HepG2 (cell line): Measurements from ENCODE around the gene PPP1R12C. TPM values are rescaled to one million over a fixed set of nuclear protein-coding genes. Genes with fewer than 3 reads are reported as not detected.

Experiments
- ATAC-seq: fragments of 200-7000 bp; cut with Tn5 transposase; 3 replicates; pipeline ENCODE4 v1.9.1; 2020; ENCODE audit warnings: mild to moderate bottlenecking, moderate library complexity
- BruUV-seq: library from RNA; stranded (reverse); fragments of 400-500 nt; replicated peaks from 2 replicates; lab custom pipeline; 2021; lab: Mats Ljungman, UMichigan
- CTCF ChIA-PET: fragments of 300-600 bp; formaldehyde crosslinking; extraction: SDS; loops from one replicate; lab custom pipeline; 2021; ENCODE audit warnings: low total read pairs, inconsistent platforms, low intra/inter-chr PET ratio; lab: Yijun Ruan, JAX
- POLR2A ChIA-PET: fragments of 350-600 bp; sonication (Branson Sonifier 250); formaldehyde crosslinking; loops from one replicate; lab custom pipeline; 2020; ENCODE audit warnings: antibody characterized with exemption, inconsistent platforms; lab: Yijun Ruan, JAX
- DNase-seq: peaks from one replicate; pipeline ENCODE4 v3.0.0-alpha.2; 2015; ENCODE audit warnings: low spot score
- FAIRE-seq: peaks from 3 replicates; lab custom pipeline; 2011; peaks lifted over from hg19 to GRCh38; lab: Jason Lieb, UNC
- H2AFZ ChIP-seq: one replicate; pipeline ENCODE4 v1.6.1; 2011; ENCODE audit warnings: low read length, inconsistent platforms
- H3K27ac ChIP-seq: fragments of 300-600 bp; 3 replicates; pipeline ENCODE4 v1.8.0; 2011; ENCODE audit warnings: mixed run types, mild to moderate bottlenecking, mixed read lengths, low read length, inconsistent platforms; ENCODE audit not compliant: insufficient read depth; ENCODE audit errors: extremely low read length
- H3K27me3 ChIP-seq, 2 experiments: fragments of 200-600 bp in 1 of 2; 2 replicates in 1 of 2; 3 replicates in 1 of 2; pipeline versions ENCODE4 v1.6.0 to v1.8.0; 2011; ENCODE audit warnings: low read length in 2 of 2, mild to moderate bottlenecking in 2 of 2, moderate library complexity in 2 of 2, inconsistent platforms in 1 of 2; ENCODE audit not compliant: insufficient read depth in 2 of 2, control insufficient read depth in 1 of 2
- H3K36me3 ChIP-seq, 2 experiments: fragments of 200-600 bp in 1 of 2; replicated peaks in 1 of 2; 2 replicates in 1 of 2; 3 replicates in 1 of 2; pipeline versions ENCODE4 v1.5.1 to v1.8.0; 2011; ENCODE audit warnings: low read length in 2 of 2, inconsistent platforms in 1 of 2; ENCODE audit not compliant: insufficient read depth in 2 of 2, control insufficient read depth in 1 of 2
- H3K4me1 ChIP-seq: 2 replicates; pipeline ENCODE4 v1.5.1; 2012; ENCODE audit warnings: low read length, inconsistent platforms; ENCODE audit not compliant: insufficient read depth
- H3K4me2 ChIP-seq: 2 replicates; pipeline ENCODE4 v1.6.0; 2011; ENCODE audit warnings: low read depth, low read length, inconsistent platforms
- H3K4me3 ChIP-seq, 3 experiments: fragments of 200-600 bp in 1 of 3; sonication (generic), shearing (Covaris generic) in 1 of 3; replicated peaks in 1 of 3; 2 replicates each; pipeline ENCODE4 v1.5.1; 2011 to 2016; ENCODE audit warnings: low read length in 3 of 3, inconsistent platforms in 2 of 3, low read depth in 2 of 3, mild to moderate bottlenecking in 2 of 3, control low read depth in 1 of 3, mixed read lengths in 1 of 3; ENCODE audit not compliant: insufficient read depth in 1 of 3
- H3K79me2 ChIP-seq: one replicate; pipeline ENCODE4 v1.6.1; 2011; ENCODE audit warnings: low read length, inconsistent platforms; ENCODE audit not compliant: insufficient read depth
- H3K9ac ChIP-seq: 2 replicates; pipeline ENCODE4 v1.6.0; 2011; ENCODE audit warnings: mild to moderate bottlenecking, low read depth, low read length, inconsistent platforms; ENCODE audit not compliant: insufficient read depth
- H3K9me3 ChIP-seq: 2 replicates; pipeline ENCODE4 v1.5.1; 2012; ENCODE audit warnings: mild to moderate bottlenecking, low read length
- H4K20me1 ChIP-seq: 2 replicates; pipeline ENCODE4 v1.6.0; 2011; ENCODE audit warnings: inconsistent platforms, mild to moderate bottlenecking, low read length, moderate library complexity; ENCODE audit not compliant: insufficient read depth
- AKAP8 ChIP-seq: sonication (generic); formaldehyde crosslinking; IDR thresholded peaks from 2 replicates; pipeline ENCODE4 v1.5.1; 2020; ENCODE audit warnings: mild to moderate bottlenecking, missing genetic modification reagents
- BRD4 ChIP-seq: sonication (generic); formaldehyde crosslinking; IDR thresholded peaks from 2 replicates; pipeline ENCODE4 v1.4.0; 2020; ENCODE audit warnings: missing genetic modification reagents
- DRAP1 ChIP-seq: IDR thresholded peaks from 2 replicates; pipeline ENCODE4 v1.6.1; 2016; ENCODE audit warnings: missing genetic modification reagents, missing compliant biosample characterization
- GABPB1 ChIP-seq: IDR thresholded peaks from 2 replicates; pipeline ENCODE4 v1.6.1; 2016; ENCODE audit warnings: mild to moderate bottlenecking, missing genetic modification reagents, moderate library complexity, missing compliant biosample characterization
- GPN1 ChIP-seq: sonication (generic); formaldehyde crosslinking; IDR thresholded peaks from 2 replicates; pipeline ENCODE4 v1.5.1; 2020; ENCODE audit warnings: missing genetic modification reagents, borderline replicate concordance
- KDM1A ChIP-seq: IDR thresholded peaks from 2 replicates; pipeline ENCODE4 v1.6.1; 2016; ENCODE audit warnings: missing compliant biosample characterization
- NFYB ChIP-seq: sonication (generic); formaldehyde crosslinking; IDR thresholded peaks from 2 replicates; pipeline ENCODE4 v1.4.0; 2020; ENCODE audit warnings: missing genetic modification reagents
- RBFOX2 ChIP-seq: fragments of 200-400 bp; formaldehyde crosslinking; IDR thresholded peaks from 2 replicates; pipeline ENCODE4 v1.6.1; 2017; ENCODE audit warnings: low read depth, mild to moderate bottlenecking, low read length
- RFX3 ChIP-seq: IDR thresholded peaks from 2 replicates; pipeline ENCODE4 v1.6.1; 2016; ENCODE audit warnings: missing biosample characterization, missing genetic modification reagents
- ZMYM4 ChIP-seq: sonication (generic); formaldehyde crosslinking; IDR thresholded peaks from 2 replicates; pipeline ENCODE4 v1.8.1; 2023; ENCODE audit warnings: mild to moderate bottlenecking, missing genetic modification reagents
- ZNF263 ChIP-seq: sonication (generic); formaldehyde crosslinking; IDR thresholded peaks from 2 replicates; pipeline ENCODE4 v1.4.0; 2020; ENCODE audit warnings: missing genetic modification reagents
- ZNF510 ChIP-seq: sonication (generic); formaldehyde crosslinking; IDR thresholded peaks from 2 replicates; pipeline ENCODE4 v1.4.0; 2020; ENCODE audit warnings: low read depth, mild to moderate bottlenecking, missing genetic modification reagents
- ZNF777 ChIP-seq: sonication (generic); formaldehyde crosslinking; IDR thresholded peaks from 2 replicates; pipeline ENCODE4 v1.4.0; 2020; ENCODE audit warnings: missing genetic modification reagents
- ZNF878 ChIP-seq: sonication (generic); formaldehyde crosslinking; IDR thresholded peaks from 2 replicates; pipeline ENCODE4 v1.8.1; 2023; ENCODE audit warnings: mild to moderate bottlenecking, missing genetic modification reagents, moderate library complexity
- WGBS: methylation state at CpG from one replicate; pipeline ENCODE4 v1.1.6; 2017; ENCODE audit warnings: low lambda C conversion rate; 5-methylcytosine and 5-hydroxymethylcytosine counted together
- in situ Hi-C: cut with HindIII; loops from 2 replicates; pipeline ENCODE4 v1.10.0; 2017; ENCODE audit warnings: low pct_unique_long_range_greater_than_20kb; ENCODE audit not compliant: extremely low pct_ligation_motif_present
- intact Hi-C: fragments of 100-400 bp; cut with micrococcal nuclease; formaldehyde crosslinking; loops from one replicate; pipeline ENCODE4 v1.10.0; 2022; ENCODE audit not compliant: unreplicated experiment
- polyA plus RNA-seq, 8 experiments: library from polyadenylated mRNA; depleted of rRNA in 3 of 8; stranded (reverse) in 7 of 8; unstranded in 1 of 8; fragments of >200 nt; fragmentation: Illumina TruSeq in 4 of 8; extraction: Trizol in 4 of 8; gene quantifications; 2 replicates each; pipeline versions ENCODE4 v1.2.1 to v1.2.3, GENCODE V29; 2011 to 2016; ENCODE audit warnings: low read depth in 4 of 8, missing spikeins in 1 of 8, mixed read lengths in 1 of 8; ENCODE audit not compliant: insufficient read depth in 1 of 8
- total RNA-seq, 5 experiments: library from RNA; depleted of rRNA; stranded (reverse); fragments of >200 nt; fragmentation: Illumina TruSeq; extraction: Trizol; gene quantifications; 2 replicates each; pipeline ENCODE4 v1.2.3, GENCODE V29; 2016; ENCODE audit warnings: low read depth in 1 of 5
- TF ChIP-seq, protein P1 (sequence below): sonication (generic); formaldehyde crosslinking; IDR thresholded peaks from 2 replicates; pipeline ENCODE4 v1.9.0; 2022; ENCODE audit warnings: missing genetic modification reagents, mild to moderate bottlenecking, borderline replicate concordance
- TF ChIP-seq, protein P2 (sequence below): sonication (generic); formaldehyde crosslinking; IDR thresholded peaks from 2 replicates; pipeline ENCODE4 v1.4.0; 2020; ENCODE audit warnings: missing genetic modification reagents
- TF ChIP-seq, protein P3 (sequence below): sonication (generic); formaldehyde crosslinking; conservative IDR thresholded peaks from 2 replicates; pipeline ENCODE4 v1.4.0; 2020; ENCODE audit warnings: mild to moderate bottlenecking, missing genetic modification reagents, moderate library complexity

The PPP1R12C gene
- total and polyA plus RNA-seq, 2 of the 13 experiments (the other 11 are each of a cell fraction or from before 2014, with no cell fraction given), result 29.7 to 30.3 TPM

- no peaks in the 10 kb centered on the region for H3K79me2 ChIP-seq
- H2AFZ ChIP-seq, result no peak overlapping the region
- H3K9me3 ChIP-seq, result no peaks in the 10 kb centered on the region
- peaks cover 16% of the 10 kb centered on the region for H3K4me1 ChIP-seq
- intact Hi-C loops, result no loop called here
- no peaks in the 10 kb centered on the region for H3K27me3 ChIP-seq
- ATAC-seq (peak; percentile 51), FAIRE-seq (no peak), DNase-seq (no peak)
- H3K9ac ChIP-seq, result no peak overlapping the region
- BruUV-seq, result no TSS peak
- H3K4me3 ChIP-seq, result no peak overlapping the region
- H3K36me3 ChIP-seq, result peaks cover 2 to 19% of the 10 kb centered on the region in 2 experiments; a peak in 4 of 5 replicates
- no peak overlapping the region for H3K4me2 ChIP-seq
- in situ Hi-C loops, result no loop called here
- CTCF ChIA-PET, result interaction anchor here (1.0 kb wide), 2 partner anchors 10 to 34 kb away, joined by 4 to 5 read pairs; no protein-coding TSS in a partner anchor
- WGBS, result 94% methylated on average over 21 of the region's 27 CpGs
- no peak overlapping the region for H3K27ac ChIP-seq
- POLR2A ChIA-PET, result no interaction called here
- H4K20me1 ChIP-seq, result 0 out of 2 replicates have a peak, but pooled peaks cover 2% of the 10 kb centered on the region
- no peak for TF ChIP-seq DRAP1
- TF ChIP-seq, protein P1, sequence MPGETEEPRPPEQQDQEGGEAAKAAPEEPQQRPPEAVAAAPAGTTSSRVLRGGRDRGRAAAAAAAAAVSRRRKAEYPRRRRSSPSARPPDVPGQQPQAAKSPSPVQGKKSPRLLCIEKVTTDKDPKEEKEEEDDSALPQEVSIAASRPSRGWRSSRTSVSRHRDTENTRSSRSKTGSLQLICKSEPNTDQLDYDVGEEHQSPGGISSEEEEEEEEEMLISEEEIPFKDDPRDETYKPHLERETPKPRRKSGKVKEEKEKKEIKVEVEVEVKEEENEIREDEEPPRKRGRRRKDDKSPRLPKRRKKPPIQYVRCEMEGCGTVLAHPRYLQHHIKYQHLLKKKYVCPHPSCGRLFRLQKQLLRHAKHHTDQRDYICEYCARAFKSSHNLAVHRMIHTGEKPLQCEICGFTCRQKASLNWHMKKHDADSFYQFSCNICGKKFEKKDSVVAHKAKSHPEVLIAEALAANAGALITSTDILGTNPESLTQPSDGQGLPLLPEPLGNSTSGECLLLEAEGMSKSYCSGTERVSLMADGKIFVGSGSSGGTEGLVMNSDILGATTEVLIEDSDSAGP, result no peak
- TF ChIP-seq ZNF263, result no peak
- TF ChIP-seq RBFOX2, result 0 out of 2 replicates have a peak, but pooled peaks have one; percentile 21
- no peak for TF ChIP-seq ZNF510 (CRISPR knock-in tag)
- 0 out of 2 replicates have a peak, but pooled peaks have one; percentile 7 for TF ChIP-seq GABPB1 (CRISPR knock-in tag)
- TF ChIP-seq GPN1 (CRISPR knock-in tag), result no peak
- no peak for TF ChIP-seq BRD4 (CRISPR knock-in tag)
- TF ChIP-seq, protein P2, sequence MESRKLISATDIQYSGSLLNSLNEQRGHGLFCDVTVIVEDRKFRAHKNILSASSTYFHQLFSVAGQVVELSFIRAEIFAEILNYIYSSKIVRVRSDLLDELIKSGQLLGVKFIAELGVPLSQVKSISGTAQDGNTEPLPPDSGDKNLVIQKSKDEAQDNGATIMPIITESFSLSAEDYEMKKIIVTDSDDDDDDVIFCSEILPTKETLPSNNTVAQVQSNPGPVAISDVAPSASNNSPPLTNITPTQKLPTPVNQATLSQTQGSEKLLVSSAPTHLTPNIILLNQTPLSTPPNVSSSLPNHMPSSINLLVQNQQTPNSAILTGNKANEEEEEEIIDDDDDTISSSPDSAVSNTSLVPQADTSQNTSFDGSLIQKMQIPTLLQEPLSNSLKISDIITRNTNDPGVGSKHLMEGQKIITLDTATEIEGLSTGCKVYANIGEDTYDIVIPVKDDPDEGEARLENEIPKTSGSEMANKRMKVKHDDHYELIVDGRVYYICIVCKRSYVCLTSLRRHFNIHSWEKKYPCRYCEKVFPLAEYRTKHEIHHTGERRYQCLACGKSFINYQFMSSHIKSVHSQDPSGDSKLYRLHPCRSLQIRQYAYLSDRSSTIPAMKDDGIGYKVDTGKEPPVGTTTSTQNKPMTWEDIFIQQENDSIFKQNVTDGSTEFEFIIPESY (CRISPR knock-in tag), result peak; percentile 94
- TF ChIP-seq RFX3 (CRISPR knock-in tag), result no peak
- no peak for TF ChIP-seq ZNF878 (CRISPR knock-in tag)
- no peak for TF ChIP-seq AKAP8 (CRISPR knock-in tag)
- no peak for TF ChIP-seq ZMYM4
- TF ChIP-seq, protein P3, sequence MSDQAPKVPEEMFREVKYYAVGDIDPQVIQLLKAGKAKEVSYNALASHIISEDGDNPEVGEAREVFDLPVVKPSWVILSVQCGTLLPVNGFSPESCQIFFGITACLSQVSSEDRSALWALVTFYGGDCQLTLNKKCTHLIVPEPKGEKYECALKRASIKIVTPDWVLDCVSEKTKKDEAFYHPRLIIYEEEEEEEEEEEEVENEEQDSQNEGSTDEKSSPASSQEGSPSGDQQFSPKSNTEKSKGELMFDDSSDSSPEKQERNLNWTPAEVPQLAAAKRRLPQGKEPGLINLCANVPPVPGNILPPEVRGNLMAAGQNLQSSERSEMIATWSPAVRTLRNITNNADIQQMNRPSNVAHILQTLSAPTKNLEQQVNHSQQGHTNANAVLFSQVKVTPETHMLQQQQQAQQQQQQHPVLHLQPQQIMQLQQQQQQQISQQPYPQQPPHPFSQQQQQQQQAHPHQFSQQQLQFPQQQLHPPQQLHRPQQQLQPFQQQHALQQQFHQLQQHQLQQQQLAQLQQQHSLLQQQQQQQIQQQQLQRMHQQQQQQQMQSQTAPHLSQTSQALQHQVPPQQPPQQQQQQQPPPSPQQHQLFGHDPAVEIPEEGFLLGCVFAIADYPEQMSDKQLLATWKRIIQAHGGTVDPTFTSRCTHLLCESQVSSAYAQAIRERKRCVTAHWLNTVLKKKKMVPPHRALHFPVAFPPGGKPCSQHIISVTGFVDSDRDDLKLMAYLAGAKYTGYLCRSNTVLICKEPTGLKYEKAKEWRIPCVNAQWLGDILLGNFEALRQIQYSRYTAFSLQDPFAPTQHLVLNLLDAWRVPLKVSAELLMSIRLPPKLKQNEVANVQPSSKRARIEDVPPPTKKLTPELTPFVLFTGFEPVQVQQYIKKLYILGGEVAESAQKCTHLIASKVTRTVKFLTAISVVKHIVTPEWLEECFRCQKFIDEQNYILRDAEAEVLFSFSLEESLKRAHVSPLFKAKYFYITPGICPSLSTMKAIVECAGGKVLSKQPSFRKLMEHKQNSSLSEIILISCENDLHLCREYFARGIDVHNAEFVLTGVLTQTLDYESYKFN (CRISPR knock-in tag), result no peak
- TF ChIP-seq KDM1A (CRISPR knock-in tag), result no peak
- no peak for TF ChIP-seq NFYB (CRISPR knock-in tag)
- no peak for TF ChIP-seq ZNF777 (CRISPR knock-in tag)
Observed at GRCh38 chr19:55098716-55099556, 18.5 kb downstream of the PPP1R12C start.
